Gastroesophageal sphincter (tissue), 3 donors: ENCODE results near the gene FOXRED2.

ENCODE experiments used
- EP300 ChIP-seq: sonication (generic); formaldehyde crosslinking; IDR thresholded peaks from one replicate; pipeline ENCODE4 v1.6.1; 2017; ENCODE audit warnings: antibody characterized with exemption, mild to moderate bottlenecking
- POLR2A ChIP-seq, 2 donors: fragments of 450-650 bp; IDR thresholded peaks; one replicate each; pipeline ENCODE4 v1.6.1; 2017; ENCODE audit warnings: antibody characterized with exemption in 2 of 2, mild to moderate bottlenecking in 2 of 2, moderate library complexity in 1 of 2
- POLR2AphosphoS5 ChIP-seq: sonication (generic); formaldehyde crosslinking; IDR thresholded peaks from one replicate; pipeline ENCODE4 v1.6.1; 2017; ENCODE audit warnings: antibody characterized with exemption
- TF ChIP-seq, protein P1 (sequence below), 4 experiments: fragments of 200-600 bp in 2 of 4; fragments of 450-650 bp in 2 of 4; sonication (generic) in 1 of 4; IDR thresholded peaks; one replicate each; pipeline ENCODE4 v1.5.1; 2017 to 2019; ENCODE audit warnings: antibody characterized with exemption in 4 of 4, mild to moderate bottlenecking in 2 of 4, moderate library complexity in 2 of 4

- TF ChIP-seq, protein P1, sequence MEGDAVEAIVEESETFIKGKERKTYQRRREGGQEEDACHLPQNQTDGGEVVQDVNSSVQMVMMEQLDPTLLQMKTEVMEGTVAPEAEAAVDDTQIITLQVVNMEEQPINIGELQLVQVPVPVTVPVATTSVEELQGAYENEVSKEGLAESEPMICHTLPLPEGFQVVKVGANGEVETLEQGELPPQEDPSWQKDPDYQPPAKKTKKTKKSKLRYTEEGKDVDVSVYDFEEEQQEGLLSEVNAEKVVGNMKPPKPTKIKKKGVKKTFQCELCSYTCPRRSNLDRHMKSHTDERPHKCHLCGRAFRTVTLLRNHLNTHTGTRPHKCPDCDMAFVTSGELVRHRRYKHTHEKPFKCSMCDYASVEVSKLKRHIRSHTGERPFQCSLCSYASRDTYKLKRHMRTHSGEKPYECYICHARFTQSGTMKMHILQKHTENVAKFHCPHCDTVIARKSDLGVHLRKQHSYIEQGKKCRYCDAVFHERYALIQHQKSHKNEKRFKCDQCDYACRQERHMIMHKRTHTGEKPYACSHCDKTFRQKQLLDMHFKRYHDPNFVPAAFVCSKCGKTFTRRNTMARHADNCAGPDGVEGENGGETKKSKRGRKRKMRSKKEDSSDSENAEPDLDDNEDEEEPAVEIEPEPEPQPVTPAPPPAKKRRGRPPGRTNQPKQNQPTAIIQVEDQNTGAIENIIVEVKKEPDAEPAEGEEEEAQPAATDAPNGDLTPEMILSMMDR (IDR thresholded peaks at IDR 0.05), result no peak
- no peak for TF ChIP-seq POLR2A (IDR thresholded peaks at IDR 0.05)
- no peak for TF ChIP-seq POLR2AphosphoS5
- TF ChIP-seq EP300, result no peak
Measured at GRCh38 chr22:36443198-36443770, 63.6 kb downstream of the FOXRED2 start.
